ENCODE results near the gene CDH5. TPM values are rescaled to one million over a fixed set of nuclear protein-coding genes. Genes with fewer than 3 reads are reported as not detected.

Gene CDH5
- total and polyA plus RNA-seq, 9 donors: 6.0 to 36.8 (median 13.4) TPM

DNA sequence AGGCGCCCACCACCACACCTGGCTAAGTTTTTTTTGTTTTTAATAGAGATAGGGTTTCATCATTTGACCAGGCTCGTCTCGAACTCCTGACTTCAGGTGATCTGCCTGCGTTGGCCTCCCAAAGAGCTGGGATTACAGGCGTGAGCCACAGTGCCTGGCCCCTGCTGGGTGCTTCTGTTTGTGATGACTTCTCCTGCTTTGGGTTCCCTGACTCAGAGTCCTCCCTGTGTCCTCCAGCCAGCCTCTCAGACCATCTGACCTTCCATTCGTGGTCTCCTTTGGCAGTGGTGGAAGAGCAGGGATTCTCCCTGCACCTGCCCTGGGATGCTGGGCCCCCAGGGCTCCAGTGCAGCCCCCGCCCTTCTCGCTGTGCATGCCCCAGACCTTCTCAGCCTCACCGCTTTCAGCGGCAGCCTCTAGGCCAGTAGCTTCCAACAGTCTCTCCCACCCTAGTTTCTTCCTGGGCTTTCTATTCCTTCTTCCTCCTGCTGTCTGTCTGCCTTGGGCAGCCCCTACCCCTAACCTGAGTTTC is 73.8 kb downstream of the CDH5 start:
- H3K4me3 ChIP-seq: no peak overlapping the region
- H3K9me3 ChIP-seq: no peaks in the 10 kb centered on the region
- H3K27me3 ChIP-seq: no peaks in the 10 kb centered on the region
- H3K36me3 ChIP-seq: no peaks in the 10 kb centered on the region
- H3K27ac ChIP-seq: no peak overlapping the region
- no peak for DNase-seq
- 85 to 87% (median 86%) methylated on average over 10 of the region's 10 CpGs for WGBS, 3 donors
- no peak for TF ChIP-seq EP300 (IDR thresholded peaks at IDR 0.05)
- no peak for TF ChIP-seq CTCF (IDR thresholded peaks at IDR 0.05)
- TF ChIP-seq POLR2A (IDR thresholded peaks at IDR 0.05): no peak
- intact Hi-C loops (cut with DNase I): no loop called here
- H3K4me1 ChIP-seq (ENCODE audit: insufficient read depth): no peaks in the 10 kb centered on the region

DNA sequence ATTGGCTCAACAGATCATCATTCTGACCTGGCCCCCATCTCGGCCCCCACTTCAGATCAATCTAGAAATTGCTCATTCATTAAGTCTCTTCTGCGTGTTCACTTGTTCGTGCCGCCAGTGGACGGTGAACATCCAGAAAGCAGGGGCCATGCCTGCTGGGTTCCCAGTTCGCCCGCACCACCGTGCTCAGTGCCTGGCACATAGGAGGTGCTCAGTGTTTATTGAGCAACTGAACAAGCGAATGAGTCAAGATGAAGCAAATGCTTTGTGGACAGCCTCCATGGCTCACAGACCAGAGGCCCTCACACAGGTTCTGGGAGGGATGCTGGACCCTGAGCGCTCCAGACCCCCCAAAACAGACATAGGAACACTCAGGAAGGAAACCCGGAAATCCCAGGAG is 74.5 kb downstream of the CDH5 start:
- no peak overlapping the region for H3K27ac ChIP-seq
- H3K4me1 ChIP-seq (ENCODE audit: insufficient read depth): no peaks in the 10 kb centered on the region
- H3K36me3 ChIP-seq: no peaks in the 10 kb centered on the region
- no peak overlapping the region for H3K4me3 ChIP-seq
- DNase-seq: no peak
- TF ChIP-seq CTCF (IDR thresholded peaks at IDR 0.05) (no peak), EP300 (IDR thresholded peaks at IDR 0.05) (no peak), POLR2A (IDR thresholded peaks at IDR 0.05) (no peak)
- WGBS, 3 donors: 93 to 97% (median 95%) methylated on average over 11 of the region's 11 CpGs
- intact Hi-C loops (cut with DNase I): no loop called here
- no peaks in the 10 kb centered on the region for H3K27me3 ChIP-seq
- H3K9me3 ChIP-seq: no peaks in the 10 kb centered on the region

DNA sequence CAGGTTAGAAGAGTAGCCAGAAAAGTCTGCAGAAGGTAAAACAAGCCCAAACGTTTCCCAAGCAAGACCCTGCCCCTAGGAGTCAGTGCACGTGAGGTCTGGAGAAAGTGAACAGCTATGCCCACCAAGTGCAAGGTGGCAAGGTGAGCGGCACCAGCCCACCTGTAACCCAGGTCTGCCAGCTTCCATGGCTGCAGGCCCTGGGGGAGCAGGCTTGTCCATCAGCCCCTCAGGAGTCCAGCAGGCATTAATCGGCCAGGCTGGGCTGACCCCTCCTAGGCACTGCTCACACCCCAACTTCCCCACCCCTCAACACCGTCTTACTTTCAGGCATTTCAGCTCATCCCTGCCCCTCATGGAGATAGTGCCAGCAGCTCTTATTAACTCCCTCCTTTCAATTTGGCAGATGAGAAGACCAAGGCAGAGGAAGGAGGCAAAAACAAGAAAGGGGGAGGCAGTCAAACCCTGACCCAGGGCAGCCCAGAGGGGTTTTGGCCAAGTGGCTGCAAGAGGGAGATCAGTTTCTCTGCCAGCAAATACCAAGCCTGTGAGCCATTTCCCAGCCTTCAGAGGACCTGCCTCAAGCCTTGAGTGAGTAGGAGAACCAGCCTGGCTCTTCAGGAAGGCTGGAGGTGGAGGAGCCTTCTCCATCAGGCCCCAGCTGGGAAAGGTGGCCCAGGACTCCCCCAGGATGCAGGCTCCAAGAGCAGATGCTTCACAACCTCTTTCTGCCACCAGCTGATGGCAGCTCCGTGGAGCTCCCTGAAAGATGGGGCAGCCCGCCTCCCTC is 75.3 kb downstream of the CDH5 start:
- no peak for DNase-seq
- intact Hi-C loops (cut with DNase I): no loop called here
- no peak overlapping the region for H3K27ac ChIP-seq

More for the DNA sequence above, 75.3 kb downstream of the CDH5 start:
- Histone ChIP-seq H3K9me3 (no peaks in the 10 kb centered on the region), H3K4me3 (no peak overlapping the region), H3K36me3 (no peaks in the 10 kb centered on the region), H3K4me1 (ENCODE audit: insufficient read depth) (no peaks in the 10 kb centered on the region), H3K27me3 (no peaks in the 10 kb centered on the region)
- TF ChIP-seq POLR2A (IDR thresholded peaks at IDR 0.05) (no peak), EP300 (IDR thresholded peaks at IDR 0.05) (no peak), CTCF (IDR thresholded peaks at IDR 0.05) (no peak)
- 62 to 65% (median 64%) methylated on average over 7 of the region's 7 CpGs for WGBS, 3 donors
